K562 (cell line): ENCODE results near the gene SLC16A5. TPM values are rescaled to one million over a fixed set of nuclear protein-coding genes. Genes with fewer than 3 reads are reported as not detected.

ENCODE experiments used
- ARID4B ChIP-seq: sonication (generic); formaldehyde crosslinking; IDR thresholded peaks from 2 replicates; pipeline ENCODE4 v1.8.0; 2022; ENCODE audit warnings: mild to moderate bottlenecking, missing genetic modification reagents
- ATF7 ChIP-seq: fragments of 450-650 bp; IDR thresholded peaks from 2 replicates; pipeline ENCODE4 v1.7.1; 2014; ENCODE audit warnings: mild to moderate bottlenecking, moderate library complexity
- HNRNPH1 ChIP-seq: fragments of 200-400 bp; formaldehyde crosslinking; optimal IDR thresholded peaks from 2 replicates; pipeline ENCODE3; 2017; ENCODE audit warnings: low read depth, mild to moderate bottlenecking, low read length, moderate library complexity
- MLLT1 ChIP-seq, 2 experiments: fragments of 450-650 bp; IDR thresholded peaks; 2 replicates each; pipeline ENCODE4 v1.6.1; 2016
- NR2C1 ChIP-seq, 2 experiments: fragments of 450-650 bp; IDR thresholded peaks; 2 replicates each; pipeline ENCODE4 v1.6.1; 2017; ENCODE audit warnings: mild to moderate bottlenecking in 2 of 2, antibody characterized with exemption in 1 of 2, inconsistent platforms in 1 of 2, missing compliant biosample characterization in 1 of 2, missing genetic modification characterization in 1 of 2
- NRF1 ChIP-seq, 2 experiments: fragments of 450-650 bp; IDR thresholded peaks in 1 of 2; conservative IDR thresholded peaks in 1 of 2; 2 replicates each; pipeline ENCODE4 v1.6.1; 2014; ENCODE audit warnings: mild to moderate bottlenecking in 2 of 2
- PRMT5 ChIP-seq: sonication (generic); formaldehyde crosslinking; IDR thresholded peaks from 2 replicates; pipeline ENCODE4 v1.5.0; 2020; ENCODE audit warnings: missing genetic modification reagents
- REST ChIP-seq, 2 experiments: fragments of 450-650 bp; formaldehyde crosslinking in 1 of 2; IDR thresholded peaks; 2 replicates each; pipeline versions ENCODE4 v1.4.0 to v1.6.1; 2014 to 2020; ENCODE audit warnings: mild to moderate bottlenecking in 2 of 2, borderline replicate concordance in 1 of 2, low read depth in 1 of 2
- ZNF740 ChIP-seq, 3 experiments: fragments of 200-800 bp in 1 of 3; sonication (Bioruptor generic) in 1 of 3; sonication (generic) in 1 of 3; formaldehyde crosslinking in 1 of 3; IDR thresholded peaks; 2 replicates each; pipeline versions ENCODE4 v1.6.1 to v1.8.0; 2016 to 2022; ENCODE audit warnings: mild to moderate bottlenecking in 2 of 3, missing compliant biosample characterization in 2 of 3, missing genetic modification characterization in 2 of 3, missing genetic modification reagents in 1 of 3
- polyA plus RNA-seq, 8 experiments: library from polyadenylated mRNA; depleted of rRNA in 4 of 8; stranded (reverse) in 5 of 8; unstranded in 3 of 8; fragments of >200 nt; fragmentation: Nextera tagmentation in 2 of 8; fragmentation: Illumina TruSeq in 1 of 8; extraction: Ambion mirVana in 2 of 8; extraction: Trizol in 1 of 8; gene quantifications; 2 replicates each; pipeline versions ENCODE4 v1.2.1 to v1.2.3, GENCODE V29; 2011 to 2014; ENCODE audit warnings: inconsistent platforms in 1 of 8, missing spikeins in 1 of 8
- total RNA-seq, 7 experiments: library from RNA; depleted of rRNA in 6 of 7; stranded (reverse); fragments of >200 nt in 6 of 7; fragmentation: Illumina TruSeq in 2 of 7; extraction: Trizol in 2 of 7; gene quantifications; 2 replicates each; pipeline versions ENCODE4 v1.2.1 to v1.2.3, GENCODE V29; 2011 to 2021; ENCODE audit warnings: low replicate concordance in 1 of 7

The SLC16A5 gene
- total and polyA plus RNA-seq, 9 of the 15 experiments (the other 6 are each of a cell fraction or from before 2014, with no cell fraction given): 0.06 to 2.6 (median 0.91) TPM

- peak; percentile 92 for TF ChIP-seq REST (IDR thresholded peaks at IDR 0.05; ENCODE audit: borderline replicate concordance)
- TF ChIP-seq REST (CRISPR knock-in tag; IDR thresholded peaks at IDR 0.05; ENCODE audit: low read depth): no peak
- no peak for TF ChIP-seq PRMT5 (CRISPR knock-in tag)
- TF ChIP-seq ATF7: peak; percentile 66; the same call in 1 of the 2 replicates
- no peak; the same call in 1 of the 2 replicates for TF ChIP-seq ARID4B (CRISPR knock-in tag)
- no peak for TF ChIP-seq HNRNPH1
- TF ChIP-seq NRF1 (conservative IDR thresholded peaks at IDR 0.05 in 1 of 2, IDR thresholded peaks at IDR 0.05 in 1 of 2): 0 out of 4 replicates have a peak, but pooled peaks of 1 of the 2 experiments have one; percentile 1
- no peak for TF ChIP-seq NR2C1 (IDR thresholded peaks at IDR 0.05)
- TF ChIP-seq NR2C1 (tag; IDR thresholded peaks at IDR 0.05): no peak
- peak in 1 of 2 experiments; percentile 40; a peak in 1 of 4 replicates for TF ChIP-seq MLLT1 (IDR thresholded peaks at IDR 0.05)
- peak; percentile 60; the same call in 1 of the 2 replicates for TF ChIP-seq ZNF740 (CRISPR knock-in tag; IDR thresholded peaks at IDR 0.05)
- TF ChIP-seq ZNF740 (tag; IDR thresholded peaks at IDR 0.05): no peak
Observed at GRCh38 chr17:75113798-75114551, 26.2 kb downstream of the SLC16A5 start (continued).
